Inflammatory macrophage treated with lipopolysaccharide for 1 hour (primary cell): ENCODE data around the gene LSAMP.
"Not testable (repeated sequence)": the region's sequence is repeated elsewhere in the genome, so short reads cannot be mapped to it uniquely, and the experiment has no call there.

Source experiments
- DNase-seq, 2 donors: peaks; one replicate each; pipeline ENCODE4 v3.0.0-alpha.2; 2020 to 2022

Gene LSAMP

DNA sequence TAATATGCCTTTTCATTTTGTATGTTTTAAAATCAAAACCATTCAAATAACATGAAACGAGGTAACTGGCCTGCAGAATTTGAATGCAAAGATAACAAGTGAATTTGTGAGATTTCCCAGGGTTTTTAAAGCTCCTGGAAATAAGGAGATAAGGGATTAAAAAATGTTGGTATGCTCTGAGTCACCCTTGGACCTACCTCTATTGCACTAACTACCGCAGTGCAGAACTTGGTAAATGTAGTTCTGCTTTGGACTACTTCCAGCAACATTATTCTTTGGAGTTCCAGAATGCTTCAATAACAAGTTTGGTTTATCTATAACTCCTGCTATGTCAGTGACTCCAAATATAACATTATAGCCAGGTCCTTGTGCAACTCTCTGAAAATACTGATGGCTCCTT, 620.2 kb downstream of the LSAMP start:
- no peak for DNase-seq

DNA sequence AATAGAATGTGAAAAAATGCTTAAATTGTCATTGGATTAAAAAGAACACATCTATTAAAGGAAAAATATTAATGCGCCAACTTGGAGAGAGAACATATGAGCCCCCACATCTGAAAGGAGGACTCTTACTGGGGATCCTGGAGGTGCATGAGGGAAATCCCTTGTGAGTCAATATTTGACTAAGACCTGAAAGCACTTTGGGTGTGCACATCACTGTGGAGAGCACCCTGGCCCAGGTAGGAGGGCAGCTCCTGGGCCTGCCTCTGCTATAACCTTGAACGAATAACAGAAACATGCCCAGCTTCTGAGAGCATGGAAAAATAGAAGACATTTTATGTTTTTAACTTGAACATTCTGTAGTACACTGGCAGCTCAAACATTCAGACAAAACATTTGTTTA, 622.2 kb downstream of the LSAMP start:
- DNase-seq = no peak

DNA sequence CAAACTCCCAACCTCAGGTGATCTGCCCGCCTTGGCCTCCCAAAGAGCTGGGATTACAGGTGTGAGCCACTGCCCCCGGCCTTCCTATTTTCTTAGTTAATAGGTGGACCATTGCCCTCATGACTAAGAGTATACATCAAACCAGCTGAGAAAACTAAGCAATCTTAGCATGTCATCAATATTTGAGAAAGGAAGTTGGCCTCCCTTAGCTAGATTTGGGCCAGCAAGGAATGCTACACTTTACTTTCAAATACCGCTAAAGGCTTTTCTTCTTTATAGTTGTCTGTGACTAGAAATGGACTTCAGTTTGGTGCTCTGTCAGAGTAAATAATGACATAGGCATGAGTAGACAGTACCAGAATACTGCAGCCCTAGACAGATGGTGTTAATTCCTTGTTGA, 622.7 kb downstream of the LSAMP start:
- no peak for DNase-seq

DNA sequence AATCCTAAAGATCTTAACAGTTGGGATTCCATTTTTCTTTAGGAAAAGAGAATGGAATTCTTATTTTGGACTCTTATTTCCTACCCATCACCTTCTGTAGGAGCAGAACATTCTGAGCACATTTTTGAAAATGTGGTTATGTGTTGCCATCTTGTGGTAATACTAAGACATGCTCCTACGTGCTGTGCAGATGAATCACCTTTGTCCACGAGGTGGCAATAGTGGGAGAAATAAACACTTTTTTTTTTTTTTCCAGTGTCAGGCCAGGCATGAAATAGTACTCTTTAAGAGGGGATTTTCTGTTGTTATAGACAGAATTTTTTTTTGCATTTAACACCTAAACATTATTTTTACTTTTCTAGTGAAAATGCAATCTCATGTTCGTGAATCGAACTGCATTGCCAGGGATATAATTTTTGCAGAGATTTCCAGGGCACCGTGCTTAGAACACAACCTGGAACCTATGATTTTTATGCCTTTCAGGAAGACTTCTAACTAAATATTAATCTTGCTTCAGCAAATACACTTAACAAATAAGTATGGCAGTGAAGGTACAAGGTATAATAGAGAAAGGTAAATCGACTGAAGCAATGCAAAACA, 625.4 kb downstream of the LSAMP start:
- DNase-seq = peak; percentile 57 to 77

DNA sequence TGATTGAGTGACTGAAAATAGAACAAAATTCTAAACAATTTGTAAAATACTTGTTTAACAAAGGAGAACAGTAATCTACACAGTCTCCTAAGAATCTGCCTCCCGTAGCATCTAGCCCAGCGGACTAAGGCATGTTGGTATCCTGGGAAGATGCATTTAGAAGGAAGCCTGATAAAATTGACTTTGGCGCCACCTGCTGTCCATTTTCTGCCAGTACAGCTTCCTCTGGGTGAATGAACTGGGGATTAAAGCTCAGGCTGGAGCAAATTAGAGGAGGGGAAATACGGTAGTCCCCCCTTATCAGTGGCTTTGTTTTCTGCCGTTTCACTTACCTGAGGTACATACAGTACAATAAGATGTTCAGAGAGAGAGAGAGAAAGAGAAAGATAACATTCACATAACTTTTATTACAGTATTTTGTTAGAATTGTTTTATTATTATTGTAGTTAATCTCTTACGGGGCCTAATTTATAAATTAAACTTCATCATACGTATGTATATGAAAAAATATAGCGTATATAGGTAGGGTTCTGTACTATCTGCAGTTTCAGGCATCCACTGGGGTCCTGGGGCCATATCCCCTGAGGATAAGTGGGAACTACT, 630.4 kb downstream of the LSAMP start:
- peak; percentile 34 to 89 for DNase-seq

DNA sequence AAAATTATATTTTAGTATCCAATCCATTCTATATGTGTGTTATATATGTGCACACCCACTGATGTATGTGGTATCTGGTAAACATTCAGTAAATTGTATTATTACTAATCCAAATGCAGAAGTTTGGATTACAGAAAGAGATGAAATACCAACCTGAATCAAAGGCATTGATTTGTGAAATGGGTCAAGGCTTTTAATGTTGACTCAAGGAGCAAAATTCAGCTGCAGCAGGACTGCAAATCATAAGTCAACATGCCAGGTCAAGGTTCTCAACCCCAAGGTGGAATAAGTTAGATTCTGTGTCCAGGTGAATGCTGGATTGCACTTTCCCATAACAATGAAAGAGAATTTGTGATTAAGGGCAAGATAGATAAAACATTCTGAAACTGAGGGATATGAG, 631.3 kb downstream of the LSAMP start:
- no peak for DNase-seq

DNA sequence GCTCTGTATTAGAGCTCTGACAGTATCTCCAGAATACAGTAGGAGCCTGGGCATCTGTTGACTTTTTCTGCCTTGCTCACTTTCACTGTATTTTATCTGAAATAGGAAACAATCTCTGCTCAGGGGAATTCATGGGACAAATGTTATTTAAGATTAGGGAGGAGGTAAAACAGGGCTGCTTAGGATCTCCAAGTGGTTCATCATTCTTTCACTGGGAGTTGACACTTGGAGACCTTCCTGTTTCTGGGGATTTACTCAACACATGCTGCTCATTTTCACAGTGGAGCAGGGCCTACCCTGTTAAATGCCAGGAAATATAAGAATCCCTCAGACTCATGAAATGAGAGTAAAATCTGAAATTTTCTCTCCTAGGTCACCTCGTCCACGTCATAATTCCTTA, 636.5 kb downstream of the LSAMP start:
- DNase-seq = no peak

DNA sequence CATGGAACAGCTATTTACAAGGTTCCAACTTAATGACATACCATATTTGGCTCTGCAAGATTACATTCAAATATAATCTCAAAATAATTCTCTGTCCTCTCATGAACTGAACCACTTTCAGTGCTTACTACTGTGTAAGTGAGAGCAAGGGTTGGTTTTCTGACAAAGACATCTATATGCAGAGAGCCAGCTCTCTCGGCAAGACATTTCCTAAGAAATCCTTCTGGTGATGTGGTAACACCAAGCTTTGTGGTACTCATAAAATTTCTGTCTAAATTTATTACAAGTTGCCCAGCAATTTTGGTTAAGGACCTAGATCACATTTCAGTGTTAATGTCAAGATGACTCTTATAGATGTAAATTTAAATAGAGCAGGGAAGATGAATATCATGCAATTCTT, 637.0 kb downstream of the LSAMP start:
- no peak for DNase-seq

DNA sequence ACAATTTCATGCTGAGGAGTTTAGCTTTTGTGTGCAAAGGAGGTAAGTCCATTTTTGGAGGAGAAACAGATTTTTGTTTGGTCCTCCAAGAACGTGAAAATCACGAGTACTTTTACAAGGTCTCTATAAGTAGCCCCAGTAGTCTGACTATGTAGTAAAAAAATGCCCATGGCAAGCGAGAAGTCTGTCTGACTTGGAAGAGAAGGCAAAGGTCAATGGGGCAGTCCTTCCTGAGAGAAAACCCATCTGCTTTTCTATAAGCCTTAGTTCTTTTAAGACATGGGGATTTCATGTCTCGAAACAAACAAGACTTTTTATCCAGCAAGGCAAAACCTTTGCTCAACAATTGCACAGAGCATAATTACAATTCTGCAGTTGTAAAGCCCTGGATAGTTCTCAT, 638.8 kb downstream of the LSAMP start:
- no peak for DNase-seq

DNA sequence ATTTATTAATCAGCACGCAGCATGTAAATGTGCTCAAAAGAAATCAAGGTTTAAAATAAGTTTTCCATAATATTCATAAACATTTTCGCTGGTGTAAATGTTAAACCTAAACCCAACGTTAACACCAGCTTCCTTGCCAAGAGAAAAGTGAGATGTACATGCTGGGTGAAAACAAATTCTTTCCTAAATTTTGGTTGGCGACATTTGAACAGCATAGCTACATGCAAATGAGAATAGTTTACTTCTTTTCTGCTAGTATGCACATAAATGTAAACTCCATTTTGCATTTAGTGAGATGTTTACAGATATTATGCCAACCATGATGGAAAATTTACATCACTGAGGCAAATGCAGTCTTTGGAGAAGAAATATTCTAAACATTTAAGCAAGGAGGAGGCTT, 639.8 kb downstream of the LSAMP start:
- DNase-seq = no peak

DNA sequence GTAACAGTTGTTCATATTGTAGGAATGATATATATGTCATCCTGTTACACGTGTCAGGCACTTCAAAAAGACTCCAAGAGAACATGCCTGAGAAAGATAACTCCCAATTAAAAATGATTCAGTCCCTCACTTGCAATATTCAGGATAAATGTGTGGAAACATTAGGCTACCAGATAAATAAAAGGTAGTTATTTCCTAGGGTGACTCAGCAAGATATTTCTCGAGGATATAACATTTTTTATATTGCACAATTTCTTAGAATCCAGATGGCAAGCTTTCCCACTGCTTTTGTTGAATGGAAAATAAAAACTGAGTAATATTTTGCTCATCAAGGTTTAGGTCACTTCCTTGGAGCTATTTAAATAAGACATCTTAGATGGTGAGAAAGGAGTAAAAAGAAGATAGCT, 640.6 kb downstream of the LSAMP start:
- DNase-seq = no peak

DNA sequence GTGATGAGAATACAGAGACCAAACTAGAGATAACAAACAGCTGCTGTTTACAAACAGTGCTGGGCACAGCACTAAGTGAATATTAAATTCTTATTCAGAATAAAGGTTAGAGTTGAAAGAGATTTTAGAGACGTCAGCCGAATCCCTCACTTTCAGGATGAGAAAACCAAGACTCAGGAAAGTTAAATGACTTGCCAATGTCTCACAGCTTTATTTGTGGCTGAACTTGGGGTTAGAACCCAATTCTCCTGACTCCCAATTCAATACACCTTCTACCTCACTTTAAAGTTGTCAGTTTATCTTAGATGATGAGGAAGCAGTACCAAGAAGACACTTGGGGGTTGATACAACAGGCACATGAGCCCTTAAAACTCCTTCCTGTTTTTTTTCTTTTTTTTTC, 641.1 kb downstream of the LSAMP start:
- no peak for DNase-seq

DNA sequence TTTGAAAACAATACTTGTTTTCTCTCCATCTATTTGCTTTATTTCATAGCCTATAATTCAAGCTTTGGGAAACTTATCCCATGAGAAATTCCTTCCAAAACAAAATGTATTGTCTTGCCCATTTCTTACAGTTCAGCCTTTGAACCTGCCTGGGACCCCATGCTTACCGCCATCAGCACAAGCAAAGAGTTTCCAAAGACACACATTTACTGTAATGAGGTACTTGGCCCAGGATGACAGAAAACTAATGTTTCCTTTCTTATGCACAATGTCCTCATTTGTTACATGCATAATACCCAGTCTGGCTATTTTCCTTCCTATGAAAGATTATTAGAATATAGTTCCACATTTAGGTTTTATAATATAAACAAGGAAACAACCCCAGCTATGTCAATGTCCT, 641.6 kb downstream of the LSAMP start:
- no peak for DNase-seq

DNA sequence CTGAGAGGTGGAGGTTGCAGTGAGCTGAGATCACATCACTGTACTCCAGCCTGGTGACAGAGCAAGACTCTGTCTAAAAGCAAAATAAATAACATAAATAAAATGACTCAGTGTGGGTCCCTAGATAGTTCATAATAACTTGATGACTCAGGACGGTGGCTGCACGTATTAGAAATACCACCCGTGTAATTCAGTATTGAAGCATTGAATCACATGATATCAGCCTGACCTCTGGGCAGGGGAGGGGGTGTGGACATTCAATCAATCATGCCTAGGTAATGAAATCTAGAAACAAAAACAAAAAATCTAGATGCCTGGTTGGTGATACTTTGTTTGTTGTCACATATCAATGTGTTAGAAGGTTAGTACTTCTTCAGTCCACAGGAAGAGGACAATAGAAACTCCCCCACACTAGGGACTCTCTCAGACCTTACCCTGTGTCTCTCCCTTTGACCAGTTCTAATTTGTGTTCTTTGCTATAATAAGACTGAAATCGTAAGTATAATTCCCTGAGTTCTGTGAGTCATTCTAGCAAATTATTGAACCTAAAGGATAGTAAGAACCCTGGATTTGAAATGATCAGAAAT, 644.7 kb downstream of the LSAMP start:
- no peak for DNase-seq

DNA sequence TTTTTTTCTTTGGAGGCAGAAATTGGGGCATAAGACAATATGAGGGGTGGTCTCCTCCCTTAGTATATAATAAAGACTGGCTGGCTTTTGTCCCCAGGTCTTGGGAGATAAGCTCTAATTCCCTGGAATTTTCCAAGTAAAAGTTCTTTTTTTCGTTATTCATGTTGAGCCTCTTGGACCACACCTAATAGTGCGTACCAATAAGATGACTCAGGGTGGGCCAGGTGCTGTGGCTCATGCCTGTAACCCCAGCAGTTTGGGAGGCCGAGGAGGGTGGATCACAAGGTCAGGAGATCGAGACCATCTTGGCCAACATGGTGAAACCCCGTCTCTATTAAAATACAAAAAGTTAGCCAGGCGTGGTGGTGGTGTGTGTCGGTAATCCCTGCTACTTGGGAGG, 645.2 kb downstream of the LSAMP start:
- DNase-seq = not testable (repeated sequence)

DNA sequence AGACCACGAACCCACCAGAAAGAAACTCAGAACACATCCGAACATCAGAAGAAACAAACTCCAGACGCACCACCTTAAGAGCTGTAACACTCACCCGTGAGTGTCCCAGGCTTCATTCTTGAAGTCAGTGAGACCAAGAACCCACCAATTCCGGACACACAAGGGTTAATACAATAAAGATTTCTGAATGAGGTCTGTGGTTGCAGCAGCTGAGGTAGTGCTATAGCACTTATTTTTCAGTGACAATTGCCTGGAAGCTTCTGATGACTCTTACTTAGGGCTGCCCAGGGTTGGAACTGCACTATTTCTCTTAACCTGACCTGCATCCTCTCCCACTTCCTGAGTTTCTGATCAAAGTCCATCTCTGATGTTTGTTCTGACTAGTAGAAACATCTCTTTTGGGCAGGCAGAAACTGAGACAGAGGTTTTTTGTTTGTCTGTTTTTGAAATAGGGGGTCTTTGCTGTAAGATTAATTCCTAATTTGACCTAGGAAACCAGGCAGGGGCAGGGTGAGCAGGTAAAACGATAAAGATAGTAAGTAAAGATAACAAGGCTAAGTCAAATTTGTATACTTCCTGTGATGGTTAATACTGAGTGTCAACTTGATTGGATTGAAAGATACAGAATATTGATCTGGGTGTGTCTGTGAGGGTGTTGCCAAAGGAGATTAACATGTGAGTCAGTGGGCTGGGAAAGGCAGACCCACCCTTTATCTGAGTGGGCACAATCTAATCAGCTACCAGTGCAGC, 652.9 kb downstream of the LSAMP start:
- no peak for DNase-seq

DNA sequence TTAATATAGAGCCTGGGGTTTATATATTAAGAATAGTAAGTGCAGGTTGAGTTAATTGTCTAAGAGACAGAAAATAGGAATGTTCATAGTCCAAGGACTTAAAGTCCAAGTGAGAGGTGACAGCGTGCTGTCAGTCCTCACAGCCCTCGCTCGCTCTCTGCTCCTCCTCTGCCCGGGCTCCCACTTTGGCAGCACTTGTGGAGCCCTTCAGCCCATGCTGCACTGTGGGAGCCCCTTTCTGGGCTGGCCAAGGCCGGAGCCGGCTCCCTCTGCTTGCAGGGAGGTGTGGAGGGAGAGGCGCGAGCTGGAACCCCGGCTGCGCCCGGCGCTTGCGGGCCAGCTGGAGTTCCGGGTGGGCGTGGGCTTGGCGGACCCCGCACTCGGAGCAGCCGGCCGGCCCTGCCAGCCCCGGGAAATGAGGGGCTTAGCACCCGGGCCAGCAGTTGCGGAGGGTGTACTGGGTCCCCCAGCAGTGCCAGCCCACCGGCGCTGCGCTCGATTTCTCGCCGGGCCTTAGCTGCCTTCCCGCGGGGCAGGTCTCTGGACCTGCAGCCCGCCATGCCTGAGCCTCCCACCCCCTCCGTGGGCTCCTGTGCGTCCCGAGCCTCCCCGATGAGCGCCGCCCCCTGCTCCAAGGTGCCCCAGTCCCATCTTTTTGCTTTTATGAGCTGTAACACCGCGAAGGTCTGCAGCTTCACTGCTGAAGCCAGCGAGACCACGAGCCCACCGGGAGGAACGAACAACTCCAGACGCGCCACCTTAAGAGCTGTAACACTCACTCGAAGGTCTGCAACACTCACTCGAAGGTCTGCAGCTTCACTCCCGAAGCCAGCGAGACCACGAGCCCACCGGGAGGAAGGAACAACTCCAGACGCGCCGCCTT, 653.8 kb downstream of the LSAMP start:
- not testable (repeated sequence) for DNase-seq

DNA sequence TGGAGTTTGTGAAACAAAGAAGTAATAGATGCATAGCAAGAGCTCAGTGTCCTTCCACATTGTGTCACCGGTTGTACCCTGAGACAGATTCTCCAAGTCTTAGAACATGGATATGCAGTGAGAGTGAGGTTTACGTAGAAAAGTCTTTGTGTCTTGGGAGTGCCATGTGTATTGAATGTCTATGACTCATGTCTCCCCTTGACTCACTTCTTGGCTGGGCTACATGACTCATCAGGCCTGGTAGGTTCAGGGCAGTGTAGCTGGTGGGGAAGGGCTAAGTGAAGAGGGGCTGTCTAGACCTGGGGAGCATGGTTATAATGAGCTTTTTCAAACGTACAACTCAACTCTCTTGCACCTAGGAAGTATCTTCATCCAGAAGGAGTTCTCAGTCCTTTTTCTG, 654.5 kb downstream of the LSAMP start:
- no peak for DNase-seq

DNA sequence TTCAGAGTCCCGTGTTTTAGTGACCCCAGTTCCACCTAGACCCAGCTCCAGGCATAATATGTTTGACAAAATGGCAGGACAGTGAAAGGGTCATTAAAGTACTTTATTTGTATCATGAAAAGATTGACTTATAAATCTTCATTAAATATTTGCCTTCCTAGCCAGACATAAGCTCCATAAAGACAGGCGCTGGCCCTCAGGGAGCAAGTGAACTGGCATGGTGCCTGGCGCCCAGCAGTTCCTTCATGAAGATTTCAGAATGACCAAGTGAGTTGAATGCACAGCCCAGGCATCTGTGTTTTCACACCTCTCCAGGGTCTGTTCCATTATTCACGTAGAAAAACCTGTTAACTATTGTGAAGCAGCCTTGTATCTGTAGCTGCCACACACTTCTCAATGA, 655.8 kb downstream of the LSAMP start:
- no peak for DNase-seq

DNA sequence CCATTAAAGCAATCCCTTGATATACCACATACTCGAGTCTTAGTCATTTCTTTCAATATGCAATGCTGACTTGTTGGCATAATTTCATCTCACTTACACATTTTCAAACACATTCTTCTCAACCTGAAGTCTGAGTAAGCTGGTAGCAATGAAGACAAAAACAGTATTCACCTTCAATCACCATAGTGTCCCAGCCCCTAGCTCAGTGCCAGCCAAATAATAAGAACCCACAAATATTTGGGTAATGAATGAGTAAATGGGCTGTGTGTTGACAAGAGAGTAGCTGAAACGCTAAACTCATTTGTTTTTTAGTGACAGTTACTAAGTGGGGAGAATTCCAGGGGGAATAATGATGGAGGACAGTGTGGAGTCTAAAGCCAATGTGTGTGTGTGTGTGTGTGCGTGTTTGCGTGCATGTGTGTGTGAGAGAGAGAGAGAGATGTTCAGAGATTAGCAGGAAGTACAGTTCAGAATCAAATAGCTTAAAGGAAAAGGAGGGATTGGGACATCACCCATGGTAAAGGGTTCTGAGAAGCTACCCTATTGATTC, 656.3 kb downstream of the LSAMP start:
- DNase-seq = no peak

DNA sequence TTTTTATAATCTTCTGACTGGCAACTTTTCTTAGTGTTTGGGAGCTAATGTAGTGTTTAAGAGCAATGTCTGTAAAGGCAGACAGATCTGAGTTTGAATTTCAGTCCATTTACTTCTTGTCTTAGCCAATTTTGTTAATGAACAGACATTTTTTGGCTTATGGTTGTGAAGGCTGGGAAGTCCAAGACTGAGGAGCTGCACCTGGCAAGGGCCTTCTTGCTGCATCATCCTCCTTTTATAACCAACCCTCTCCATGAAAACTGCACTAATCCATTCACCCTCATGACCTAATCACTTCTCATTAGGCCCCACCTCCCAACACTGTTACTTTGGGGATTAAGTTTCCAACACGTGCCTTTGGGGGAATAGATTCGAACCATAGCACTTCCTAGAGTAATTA, 657.5 kb downstream of the LSAMP start:
- no peak for DNase-seq

DNA sequence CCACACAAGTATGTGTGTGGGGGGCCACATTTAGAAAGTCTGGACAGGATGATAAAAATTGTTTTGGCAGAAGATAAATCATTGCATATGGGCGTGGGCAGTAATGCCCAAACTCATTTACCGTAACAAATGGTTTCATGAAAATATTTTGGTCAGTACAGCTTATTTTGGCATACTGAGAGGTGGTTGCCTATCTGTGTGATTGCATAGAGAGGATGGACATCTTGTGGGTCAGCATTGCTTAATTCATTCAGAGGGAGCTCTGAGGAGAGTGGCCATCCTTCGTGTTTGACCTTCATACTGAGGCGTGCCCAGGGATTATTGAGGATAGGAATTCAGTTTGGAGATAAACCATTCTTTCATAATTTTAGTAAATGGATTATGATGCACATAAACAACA, 659.5 kb downstream of the LSAMP start:
- no peak for DNase-seq
